ENCODE results near the gene RAB1B. TPM values are rescaled to one million over a fixed set of nuclear protein-coding genes. Genes with fewer than 3 reads are reported as not detected.
"Not testable (repeated sequence)": the region's sequence is repeated elsewhere in the genome, so short reads cannot be mapped to it uniquely, and the experiment has no call there.

RAB1B gene
- polyA plus RNA-seq, 3 donors: 116 to 135 (median 123) TPM

GRCh38 chr11:66238786-66239413 is 29.5 kb upstream of the RAB1B start:
- no peak for DNase-seq (ENCODE audit: low read depth in 3 of 3, low spot score in 2 of 3)

DNA sequence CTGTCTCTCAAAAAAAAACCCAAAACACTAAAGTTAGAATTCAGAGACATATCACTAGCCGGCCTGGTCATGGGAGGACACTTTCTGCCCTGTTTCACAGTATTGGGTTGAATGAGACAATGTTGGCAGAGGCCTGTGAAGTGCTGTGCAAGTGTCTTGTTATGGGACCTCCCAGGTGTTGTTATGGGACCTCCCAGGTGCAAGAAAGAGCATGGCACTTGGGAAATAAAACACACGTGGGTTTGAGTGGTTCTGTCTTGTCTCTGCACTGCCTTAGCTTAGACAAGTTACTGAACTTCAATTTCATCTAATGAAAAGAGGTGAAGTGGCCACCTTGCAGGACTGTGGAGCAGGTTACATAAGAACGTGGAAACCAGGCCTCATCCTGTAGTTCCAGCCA is 28.9 kb upstream of the RAB1B start:
- no peak for DNase-seq (ENCODE audit: low read depth in 3 of 3, low spot score in 2 of 3)

GRCh38 chr11:66239998-66240780 is 28.2 kb upstream of the RAB1B start:
- DNase-seq (ENCODE audit: low read depth in 3 of 3, low spot score in 2 of 3): no peak

DNA sequence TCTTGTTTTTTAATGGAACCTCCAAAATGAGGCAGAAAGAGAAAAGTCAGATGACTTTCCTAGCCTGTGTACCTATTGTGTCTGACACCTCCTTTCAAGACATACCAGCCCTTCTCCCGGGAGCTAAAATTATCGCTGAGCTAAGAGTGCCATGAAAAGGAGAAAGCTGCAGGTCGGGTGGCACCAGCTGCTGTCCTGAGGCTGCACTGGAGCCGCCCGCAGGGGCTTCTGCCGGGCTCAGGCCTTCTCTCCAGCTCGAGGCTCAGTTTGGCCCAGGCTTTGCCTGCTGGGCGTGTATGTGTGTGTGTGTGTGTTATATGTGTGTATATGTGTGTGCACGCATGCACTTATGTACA is 27.7 kb upstream of the RAB1B start:
- DNase-seq (ENCODE audit: low read depth in 3 of 3, low spot score in 2 of 3): no peak

- no peak for DNase-seq (ENCODE audit: low read depth in 3 of 3, low spot score in 2 of 3)
Measured at GRCh38 chr11:66242095-66242765, 26.2 kb upstream of the RAB1B start.

DNA sequence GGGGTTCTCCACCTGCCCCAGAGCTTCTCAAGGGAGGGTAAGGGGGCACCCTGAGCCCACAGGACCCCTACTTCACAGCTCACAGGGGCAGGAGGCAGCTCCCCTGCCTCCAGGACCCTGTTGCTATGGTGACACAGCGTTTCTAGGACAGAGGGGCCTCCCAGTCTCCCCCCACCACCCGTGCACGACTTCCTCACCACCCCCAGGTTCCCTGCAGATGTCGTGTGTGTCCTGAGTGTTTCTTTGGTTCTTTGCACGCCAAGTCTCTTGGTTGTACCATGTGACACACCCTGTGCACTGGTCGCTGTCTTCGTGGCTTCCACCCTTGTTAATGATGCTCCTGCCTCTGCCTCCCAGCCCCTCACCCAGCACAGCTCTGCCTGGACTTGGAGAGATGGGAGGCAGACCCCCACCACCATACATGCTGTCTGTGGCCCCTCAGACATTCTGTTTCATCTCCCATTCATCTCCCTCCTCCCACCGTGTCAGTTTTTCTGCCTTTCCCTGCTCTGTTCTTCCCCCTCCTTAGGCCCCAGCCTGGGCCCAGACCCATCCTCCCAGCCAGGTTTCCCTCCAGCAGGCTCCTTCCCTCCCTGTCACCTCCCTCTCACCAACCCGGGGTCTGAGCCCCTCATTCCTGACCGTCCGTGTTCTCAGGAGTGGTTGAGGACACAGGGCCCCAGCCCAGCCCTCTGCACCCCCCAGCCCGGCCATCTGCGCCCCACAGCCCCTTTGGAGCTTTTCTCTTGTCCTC is 24.5 kb upstream of the RAB1B start:
- DNase-seq (ENCODE audit: low read depth in 3 of 3, low spot score in 2 of 3): no peak

DNA sequence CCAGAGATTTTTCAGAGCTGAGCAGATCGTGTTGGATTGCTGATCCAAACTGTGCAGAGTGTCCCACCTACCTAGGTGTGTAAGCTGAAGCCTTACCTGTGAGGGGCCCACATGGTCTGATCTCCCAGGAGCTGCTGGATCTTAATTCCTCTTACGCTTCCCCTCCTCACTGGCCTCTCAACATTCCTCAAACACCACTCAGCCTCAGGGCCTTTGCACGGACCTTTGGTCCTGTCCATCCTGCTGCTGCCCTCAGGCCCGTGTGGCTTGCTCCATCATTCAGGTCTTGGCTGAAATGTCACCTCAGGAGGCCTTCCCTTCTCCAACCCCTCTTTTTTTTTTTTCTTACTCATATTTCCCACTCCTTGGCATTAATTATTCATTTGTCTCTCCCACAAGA is 21.1 kb upstream of the RAB1B start:
- DNase-seq (ENCODE audit: low read depth in 3 of 3, low spot score in 2 of 3): no peak

DNA sequence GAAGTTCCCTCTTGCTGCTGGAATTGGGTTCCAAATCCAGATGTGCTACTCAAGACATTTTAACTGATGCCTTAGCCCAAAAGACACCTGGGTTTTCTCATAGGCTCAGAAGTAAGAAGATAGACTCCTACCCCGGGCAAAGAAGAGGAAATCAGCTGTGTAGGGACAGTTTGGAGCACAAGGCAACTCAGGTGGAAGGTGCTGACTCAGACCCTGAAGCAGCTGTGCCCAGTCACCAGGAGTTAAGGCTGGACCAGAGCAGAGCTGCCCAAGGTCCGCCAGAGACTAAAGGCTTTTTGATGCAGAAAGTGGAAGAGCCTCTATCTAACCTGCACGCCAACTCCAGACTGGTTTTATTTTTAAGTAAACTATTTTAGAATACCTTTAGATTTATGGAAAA is 20.6 kb upstream of the RAB1B start:
- no peak for DNase-seq (ENCODE audit: low read depth in 3 of 3, low spot score in 2 of 3)

DNA sequence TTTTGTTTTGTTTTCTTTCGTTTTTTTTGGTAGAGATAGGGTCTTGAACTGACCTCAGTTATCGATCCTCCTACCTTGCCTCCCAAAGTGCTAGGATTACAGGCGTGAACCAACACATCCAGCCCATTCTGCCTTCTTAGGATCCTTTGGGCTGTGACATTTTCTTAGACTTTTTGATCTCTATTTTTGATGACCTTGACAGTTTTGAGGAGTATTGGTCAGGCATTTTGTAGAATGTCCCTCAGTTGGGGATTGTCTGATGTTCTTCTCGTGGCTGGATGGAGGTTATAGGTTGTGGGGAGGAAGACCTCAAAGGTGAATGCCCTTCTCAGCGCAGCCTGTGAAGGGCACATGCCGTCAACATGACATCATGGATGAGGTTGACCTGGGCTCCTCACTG is 19.5 kb upstream of the RAB1B start:
- DNase-seq (ENCODE audit: low read depth in 3 of 3, low spot score in 2 of 3): no peak

GRCh38 chr11:66251809-66252208 is 16.6 kb upstream of the RAB1B start:
- no peak for DNase-seq (ENCODE audit: low read depth in 3 of 3, low spot score in 2 of 3)

DNA sequence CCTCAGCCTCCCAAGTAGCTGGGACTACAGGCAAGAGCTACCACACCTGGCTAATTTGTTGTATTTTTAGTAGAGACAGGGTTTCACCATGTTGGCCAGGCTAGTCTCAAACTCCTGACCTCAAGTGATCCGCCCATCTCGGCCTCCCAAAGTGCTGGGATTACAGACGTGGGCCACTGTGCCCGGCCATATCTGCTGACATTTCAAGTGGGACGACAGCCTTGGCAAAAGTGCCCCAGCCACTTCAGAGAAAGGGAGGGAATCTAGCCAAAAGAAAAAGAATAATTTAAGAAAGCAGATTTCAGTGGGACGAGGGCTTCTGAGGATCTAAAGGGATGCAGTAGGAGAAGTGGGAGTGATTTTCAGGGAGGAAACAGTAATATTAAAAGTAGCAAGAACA is 15.4 kb upstream of the RAB1B start:
- not testable (repeated sequence) for DNase-seq (ENCODE audit: low read depth in 3 of 3, low spot score in 2 of 3)

- no peak for DNase-seq (ENCODE audit: low read depth in 3 of 3, low spot score in 2 of 3)
Measured at GRCh38 chr11:66258473-66258893, 10.0 kb upstream of the RAB1B start.

DNA sequence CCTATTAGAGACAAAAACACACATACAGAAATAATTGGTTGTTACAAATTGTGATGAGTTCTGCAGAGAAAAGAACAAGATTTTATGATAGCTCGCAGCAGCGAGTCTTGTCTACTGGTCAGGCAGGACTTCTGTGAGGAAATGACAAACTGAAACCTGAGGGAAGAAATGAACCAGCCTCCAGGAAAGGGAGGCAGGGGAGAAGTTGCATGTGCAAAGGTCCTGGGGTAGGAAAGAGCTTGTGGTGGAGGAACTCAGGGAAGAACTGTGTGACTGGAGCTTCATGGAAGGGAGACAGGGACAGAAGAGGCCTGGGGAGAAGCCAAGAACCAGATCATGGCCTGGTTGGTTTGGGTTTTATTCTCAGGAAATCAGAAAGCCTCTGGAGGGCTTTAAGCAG is 9.2 kb upstream of the RAB1B start:
- no peak for DNase-seq (ENCODE audit: low read depth in 3 of 3, low spot score in 2 of 3)

DNA sequence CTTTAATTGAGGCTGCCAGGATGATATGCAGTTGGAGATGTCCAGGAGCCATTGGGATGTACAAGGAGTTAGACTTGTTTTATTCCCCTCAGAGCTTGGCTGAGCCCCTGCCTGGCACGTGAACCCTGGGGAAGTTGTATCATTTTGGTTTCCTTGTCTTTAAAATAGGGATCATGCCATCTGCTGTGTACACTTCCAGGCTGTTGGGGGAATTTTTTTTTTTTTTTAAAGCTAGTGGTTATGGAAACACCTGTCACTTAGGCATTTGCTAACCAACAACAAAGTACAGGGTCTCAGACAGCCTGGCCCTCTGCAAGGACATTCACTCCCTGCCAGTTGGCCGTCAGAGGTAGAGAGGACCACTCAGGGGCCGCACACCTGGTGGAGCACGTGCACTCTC is 8.5 kb upstream of the RAB1B start:
- no peak for DNase-seq (ENCODE audit: low read depth in 3 of 3, low spot score in 2 of 3)

DNA sequence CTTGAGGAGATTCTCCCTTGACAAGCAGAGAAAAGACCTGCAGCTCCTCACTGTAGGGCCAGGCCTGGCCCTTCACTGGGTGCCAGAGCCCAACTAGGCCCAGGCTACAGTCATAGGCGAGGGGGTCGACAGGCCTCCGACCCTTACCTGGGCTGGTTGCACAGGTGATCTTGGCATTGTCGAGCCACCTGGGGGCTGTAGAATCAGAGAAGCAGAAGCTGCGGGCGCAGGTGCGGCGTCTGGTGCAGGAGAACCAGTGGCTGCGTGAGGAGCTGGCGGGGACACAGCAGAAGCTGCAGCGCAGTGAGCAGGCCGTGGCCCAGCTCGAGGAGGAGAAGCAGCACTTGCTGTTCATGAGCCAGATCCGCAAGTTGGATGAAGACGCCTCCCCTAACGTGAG is 6.9 kb upstream of the RAB1B start:
- DNase-seq (ENCODE audit: low read depth in 3 of 3, low spot score in 2 of 3): no peak

DNA sequence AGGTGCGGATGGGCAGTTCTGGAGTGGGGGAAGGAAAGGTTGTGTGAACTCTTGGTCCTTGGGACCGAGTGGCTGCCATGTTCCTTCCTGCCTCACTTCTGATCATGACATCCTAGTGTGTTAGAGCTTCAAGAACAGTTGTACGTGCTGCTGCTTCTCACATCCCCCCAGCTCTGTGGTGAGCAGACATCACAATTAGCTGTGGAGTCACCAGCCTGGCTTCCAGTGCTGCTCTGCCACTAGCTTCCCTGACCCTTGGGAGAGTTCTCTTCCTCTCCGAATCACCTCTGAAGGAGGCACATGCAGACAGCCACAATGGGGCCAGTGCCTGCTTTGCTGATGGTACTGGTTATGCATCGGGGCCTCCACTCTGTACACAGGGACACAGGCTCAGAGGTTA is 6.2 kb upstream of the RAB1B start:
- DNase-seq (ENCODE audit: low read depth in 3 of 3, low spot score in 2 of 3): no peak

- no peak for DNase-seq (ENCODE audit: low read depth in 3 of 3, low spot score in 2 of 3)
Measured at GRCh38 chr11:66262696-66263095, 5.7 kb upstream of the RAB1B start.

DNA sequence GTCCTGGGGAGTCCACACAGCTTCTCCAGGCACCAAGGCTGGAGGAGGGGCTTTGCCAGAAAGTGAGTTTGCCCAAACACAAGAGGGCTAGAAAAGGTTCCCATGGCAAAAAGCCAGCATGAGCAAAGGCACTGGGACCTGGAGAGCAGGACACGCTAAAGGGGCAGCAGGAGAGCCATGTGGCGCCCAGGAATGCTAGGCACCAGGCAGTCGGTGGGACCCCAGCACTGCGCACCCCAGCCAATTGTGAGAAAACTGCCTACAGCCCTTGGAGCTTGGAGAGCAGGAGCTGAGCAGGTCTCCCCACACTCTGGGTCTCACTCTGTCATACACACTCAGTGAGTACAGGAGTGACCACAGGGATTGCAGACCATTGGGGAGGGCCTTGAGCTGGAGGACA is 5.2 kb upstream of the RAB1B start:
- no peak for DNase-seq (ENCODE audit: low read depth in 3 of 3, low spot score in 2 of 3)

GRCh38 chr11:66263785-66264184 is 4.7 kb upstream of the RAB1B start:
- no peak for DNase-seq (ENCODE audit: low read depth in 3 of 3, low spot score in 2 of 3)

DNA sequence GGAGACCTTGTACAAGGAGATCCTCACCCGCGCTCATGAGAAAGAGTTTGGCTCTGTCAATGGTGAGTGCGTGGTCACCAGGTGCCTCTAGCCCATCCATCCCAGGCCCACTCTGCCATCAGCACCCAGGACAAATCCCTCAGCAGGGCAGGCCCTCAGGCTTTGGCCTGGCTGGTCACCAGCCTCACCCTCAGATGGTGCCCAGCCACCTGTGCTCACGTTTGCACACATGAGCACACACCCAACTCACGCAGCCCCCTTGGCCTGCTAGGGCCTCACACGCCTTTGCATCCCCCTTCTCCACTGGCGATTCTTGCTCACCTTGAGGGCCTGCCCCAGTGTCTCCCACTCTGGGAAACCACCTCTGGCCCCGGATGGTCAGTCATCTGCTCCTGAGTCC is 4.1 kb upstream of the RAB1B start:
- DNase-seq (ENCODE audit: low read depth in 3 of 3, low spot score in 2 of 3): no peak

GRCh38 chr11:66264914-66265313 is 3.5 kb upstream of the RAB1B start:
- DNase-seq (ENCODE audit: low read depth in 3 of 3, low spot score in 2 of 3): no peak
